CD4-positive, alpha-beta T cell treated with Interleukin-12 subunit alpha and Interleukin-12 subunit beta, for 1 hour (primary cell): Measurements from ENCODE around the gene TEX13A.
"Not testable (repeated sequence)": the region's sequence is repeated elsewhere in the genome, so short reads cannot be mapped to it uniquely, and the experiment has no call there.

ENCODE experiments used
- DNase-seq: peaks from one replicate; pipeline ENCODE4 v3.0.0-alpha.2; 2020

TEX13A gene

GRCh38 chrX:105220636-105221035, at the start of gene TEX13A:
Gene TEX13A (minus strand): TSS chrX:105220694. CDS start chrX:105220397, 297 bp downstream.
- DNase-seq, result no peak

GRCh38 chrX:105269386-105269785, 48.9 kb upstream of the TEX13A start:
- DNase-seq, result no peak

- DNase-seq, result no peak
These were observed 46.7 kb upstream of the TEX13A start for GRCh38 chrX:105267167-105267566.

GRCh38 chrX:105266456-105266855, 46.0 kb upstream of the TEX13A start:
- no peak for DNase-seq

- DNase-seq, result no peak
These were observed 44.6 kb upstream of the TEX13A start for GRCh38 chrX:105265093-105265492.

GRCh38 chrX:105263801-105264200, 43.3 kb upstream of the TEX13A start:
- no peak for DNase-seq

GRCh38 chrX:105263171-105263570, 42.7 kb upstream of the TEX13A start:
- DNase-seq, result no peak

GRCh38 chrX:105260291-105261043, 40.0 kb upstream of the TEX13A start:
- DNase-seq, result no peak

- no peak for DNase-seq
These were observed 20.6 kb upstream of the TEX13A start for GRCh38 chrX:105241056-105241455.

GRCh38 chrX:105237407-105237806, 16.9 kb upstream of the TEX13A start:
- DNase-seq, result not testable (repeated sequence)

GRCh38 chrX:105229146-105229545, 8.7 kb upstream of the TEX13A start:
- no peak for DNase-seq

GRCh38 chrX:105228602-105229001, 8.1 kb upstream of the TEX13A start:
- DNase-seq, result no peak

- DNase-seq, result no peak
These were observed 6.0 kb upstream of the TEX13A start for GRCh38 chrX:105226499-105226898.

GRCh38 chrX:105221374-105221773, 880 bp upstream of the TEX13A start:
- no peak for DNase-seq

GRCh38 chrX:105219454-105220401, 766 bp downstream of the TEX13A start:
- DNase-seq, result no peak

- DNase-seq, result no peak
These were observed 9.4 kb downstream of the TEX13A start for GRCh38 chrX:105211066-105211575.

GRCh38 chrX:105210258-105210657, 10.2 kb downstream of the TEX13A start:
- DNase-seq, result no peak

GRCh38 chrX:105209406-105209805, 11.1 kb downstream of the TEX13A start:
- DNase-seq, result no peak

- no peak for DNase-seq
These were observed 28.6 kb downstream of the TEX13A start for GRCh38 chrX:105191878-105192277.

- DNase-seq, result peak; percentile 3
These were observed 30.1 kb downstream of the TEX13A start for GRCh38 chrX:105190252-105190853.

- no peak for DNase-seq
These were observed 31.4 kb downstream of the TEX13A start for GRCh38 chrX:105189093-105189492.

GRCh38 chrX:105179644-105180043, 40.9 kb downstream of the TEX13A start:
- no peak for DNase-seq

GRCh38 chrX:105173071-105173470, 47.4 kb downstream of the TEX13A start:
- DNase-seq, result no peak
